GM03348 (cell line): Measurements from ENCODE around the gene PTPN18.
A peak's percentile ranks its signal among the peaks of the same experiment; 100 is the strongest.
"Not testable (repeated sequence)": the region's sequence is repeated elsewhere in the genome, so short reads cannot be mapped to it uniquely, and the experiment has no call there.

ENCODE experiments used
- DNase-seq: peaks from one replicate; pipeline ENCODE4 v3.0.0; 2012; ENCODE audit warnings: low spot score

PTPN18 gene, protein sequence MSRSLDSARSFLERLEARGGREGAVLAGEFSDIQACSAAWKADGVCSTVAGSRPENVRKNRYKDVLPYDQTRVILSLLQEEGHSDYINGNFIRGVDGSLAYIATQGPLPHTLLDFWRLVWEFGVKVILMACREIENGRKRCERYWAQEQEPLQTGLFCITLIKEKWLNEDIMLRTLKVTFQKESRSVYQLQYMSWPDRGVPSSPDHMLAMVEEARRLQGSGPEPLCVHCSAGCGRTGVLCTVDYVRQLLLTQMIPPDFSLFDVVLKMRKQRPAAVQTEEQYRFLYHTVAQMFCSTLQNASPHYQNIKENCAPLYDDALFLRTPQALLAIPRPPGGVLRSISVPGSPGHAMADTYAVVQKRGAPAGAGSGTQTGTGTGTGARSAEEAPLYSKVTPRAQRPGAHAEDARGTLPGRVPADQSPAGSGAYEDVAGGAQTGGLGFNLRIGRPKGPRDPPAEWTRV

DNA sequence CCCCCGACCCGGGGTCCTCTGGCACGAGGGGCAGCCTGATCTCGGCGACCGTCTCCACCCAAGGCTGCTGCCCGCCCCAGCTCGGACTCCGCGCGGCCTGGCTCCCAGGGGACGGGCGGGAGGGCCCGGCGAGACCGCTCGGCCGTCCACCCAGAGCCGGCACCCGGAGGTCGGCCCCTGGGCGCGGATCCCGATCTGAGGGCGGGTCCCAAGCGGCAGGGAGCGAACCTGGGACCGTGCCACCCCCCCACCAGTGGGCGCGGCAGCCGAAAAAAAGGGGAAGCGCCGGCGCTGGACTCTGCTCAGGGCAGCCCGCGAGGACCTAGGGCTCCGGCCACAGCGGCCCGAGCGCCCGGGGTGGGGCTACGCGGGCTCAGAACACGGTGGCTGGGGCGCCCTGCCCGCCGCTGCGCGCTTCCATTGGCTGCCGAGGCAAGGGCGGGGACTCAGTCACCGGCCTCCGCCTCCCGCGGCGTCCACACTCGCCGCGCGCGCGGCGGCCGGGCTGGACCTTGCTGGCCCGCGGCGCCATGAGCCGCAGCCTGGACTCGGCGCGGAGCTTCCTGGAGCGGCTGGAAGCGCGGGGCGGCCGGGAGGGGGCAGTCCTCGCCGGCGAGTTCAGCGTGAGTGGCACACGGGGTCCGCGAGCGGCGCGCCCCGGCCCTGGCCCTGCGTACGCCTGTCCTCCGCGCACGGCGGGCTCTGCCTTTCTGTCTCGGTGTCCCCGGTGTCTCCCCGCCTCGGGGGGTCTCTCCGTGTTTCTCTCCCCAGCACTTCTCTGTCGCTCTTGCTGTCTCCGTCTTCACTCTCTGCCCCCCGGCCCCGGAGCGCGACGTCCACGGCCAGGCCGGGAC lies at the start of gene PTPN18:
PTPN18 (plus strand) TSS at position 479 of the 854 bp plus-strand sequence; CDS start at position 531, 52 bp downstream.
- peak; percentile 98 for DNase-seq

- no peak for DNase-seq
These were observed 48.0 kb upstream of the PTPN18 start for GRCh38 chr2:130307850-130308249.

GRCh38 chr2:130310881-130311280 lies 45.0 kb upstream of the PTPN18 start:
- no peak for DNase-seq

DNA sequence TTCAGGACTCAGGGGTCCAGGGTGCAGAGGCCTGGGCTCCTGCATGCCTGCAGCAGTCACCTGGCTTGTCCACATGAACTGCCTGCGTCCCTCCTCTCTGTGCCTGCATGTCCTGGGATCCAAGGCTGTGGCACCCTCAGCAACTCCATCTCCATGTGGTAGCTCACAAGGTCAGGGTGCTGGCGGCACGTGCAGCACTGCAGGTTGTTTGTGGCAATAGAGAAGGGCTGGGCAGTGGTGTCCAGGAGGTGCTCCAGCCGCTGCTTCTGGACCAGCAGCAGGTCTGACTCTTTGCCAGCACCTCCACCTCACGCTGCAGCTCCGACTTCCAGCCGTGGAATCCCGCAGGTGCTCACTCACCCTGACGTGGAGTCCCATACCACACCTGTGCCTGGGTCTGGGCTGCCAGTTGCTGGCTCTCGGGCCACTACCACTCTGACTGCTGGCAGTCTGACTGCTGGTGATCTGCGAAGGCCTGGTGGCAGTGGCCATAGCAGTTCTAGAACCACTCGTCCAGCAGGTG lies 42.0 kb upstream of the PTPN18 start:
- DNase-seq, result no peak

DNA sequence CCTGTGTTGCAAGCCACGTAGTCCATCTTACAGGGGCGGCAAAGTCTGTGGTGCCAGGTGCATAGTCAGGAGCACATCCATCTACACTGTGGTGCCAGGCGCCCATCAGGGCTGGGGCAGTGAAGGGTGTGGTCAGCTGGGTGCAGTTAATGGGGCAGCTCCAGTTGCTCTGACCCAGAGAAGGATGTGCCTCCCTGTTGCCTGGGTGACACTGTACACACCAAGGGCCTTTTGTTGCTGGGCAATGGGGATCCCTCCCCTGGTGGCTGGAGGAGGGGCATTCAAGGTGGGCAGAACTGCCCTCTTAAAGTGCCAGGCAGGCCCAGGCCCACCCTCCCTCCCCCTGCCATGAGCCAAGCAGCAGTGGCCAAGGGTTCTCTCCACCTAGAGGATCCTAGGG lies 41.5 kb upstream of the PTPN18 start:
- no peak for DNase-seq

- no peak for DNase-seq
These were observed 39.3 kb upstream of the PTPN18 start for GRCh38 chr2:130316596-130316995.

- no peak for DNase-seq
These were observed 37.0 kb upstream of the PTPN18 start for GRCh38 chr2:130318906-130319305.

DNA sequence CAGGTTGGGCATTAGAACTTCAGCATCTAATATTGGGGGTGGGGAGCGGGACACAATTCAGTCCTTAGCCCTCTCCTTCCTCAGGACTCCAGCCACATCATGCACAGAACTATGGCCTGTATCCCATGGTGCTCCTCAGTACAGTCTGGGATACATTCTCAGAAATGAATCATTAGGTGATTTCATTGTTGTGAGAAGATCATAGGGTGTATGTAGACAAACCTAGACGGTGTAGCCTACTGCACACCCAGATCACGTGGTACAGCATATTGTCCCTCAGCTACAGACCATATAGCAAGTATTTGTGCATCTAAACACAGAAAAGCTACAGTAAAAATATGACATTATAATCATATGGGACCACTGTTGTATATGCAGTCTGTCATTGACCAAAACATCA lies 36.3 kb upstream of the PTPN18 start:
- DNase-seq, result no peak

DNA sequence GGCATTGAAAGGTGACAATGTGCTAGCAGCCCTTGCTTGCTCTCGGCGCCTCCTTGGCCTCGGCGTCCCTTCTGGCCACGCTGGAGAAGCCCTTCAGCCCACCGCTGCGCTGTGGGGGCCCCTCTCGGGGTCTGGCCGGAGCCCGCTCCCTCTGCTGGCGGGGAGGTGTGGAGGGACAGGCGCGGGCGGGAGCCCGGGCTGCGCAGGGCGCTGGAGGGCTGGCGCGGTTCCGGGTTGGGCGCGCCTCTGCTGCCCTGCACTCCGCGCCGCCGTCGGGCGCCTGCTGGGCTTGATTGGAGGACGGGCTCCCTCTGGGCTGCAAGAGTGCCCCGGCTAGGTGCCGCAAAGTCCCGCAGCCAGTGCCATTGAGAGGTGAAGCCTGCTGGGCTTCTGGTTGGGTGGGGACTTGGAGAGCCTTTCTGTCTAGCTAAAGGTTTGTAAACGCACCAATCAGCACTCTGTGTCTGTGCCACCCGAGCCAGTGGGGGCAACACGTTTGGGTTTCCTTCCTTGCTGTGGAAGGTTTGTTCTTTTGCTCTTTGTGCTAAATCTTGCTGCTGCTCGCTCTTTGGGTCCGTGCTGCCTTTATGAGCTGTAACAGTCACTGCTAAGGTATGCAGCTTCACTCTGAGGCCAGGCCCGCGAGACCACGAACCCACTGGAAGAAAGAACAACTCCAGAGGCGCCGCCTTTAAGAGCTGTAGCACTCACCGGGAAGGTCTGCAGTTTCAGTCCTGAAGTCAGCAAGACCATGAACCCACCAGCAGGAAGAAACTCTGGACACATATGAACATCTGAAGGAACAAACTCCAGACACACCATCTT lies 27.9 kb upstream of the PTPN18 start:
- no peak for DNase-seq

- no peak for DNase-seq
These were observed 27.1 kb upstream of the PTPN18 start for GRCh38 chr2:130328710-130329109.

- DNase-seq, result peak; percentile 91
These were observed 23.4 kb upstream of the PTPN18 start for GRCh38 chr2:130332271-130333073.

DNA sequence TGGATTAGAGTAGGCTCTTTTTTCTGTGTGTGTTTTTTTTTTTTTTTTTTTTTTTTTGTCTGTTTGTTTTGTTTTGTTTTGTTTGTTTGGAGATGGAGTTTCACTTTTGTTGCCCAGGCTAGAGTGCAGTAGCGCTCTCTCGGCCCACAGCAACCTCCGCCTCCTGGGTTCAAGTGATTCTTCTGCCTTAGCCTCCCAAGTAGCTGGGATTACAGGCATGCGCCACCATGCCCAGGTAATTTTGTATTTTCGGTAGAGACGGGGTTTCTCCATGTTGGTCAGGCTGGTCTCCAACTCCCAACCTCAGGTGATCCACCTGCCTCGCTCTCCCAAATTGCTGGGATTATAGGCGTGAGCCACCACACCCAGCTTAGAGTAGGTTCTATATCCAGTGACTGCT lies 22.6 kb upstream of the PTPN18 start:
- DNase-seq, result not testable (repeated sequence)

- no peak for DNase-seq
These were observed 21.8 kb upstream of the PTPN18 start for GRCh38 chr2:130334026-130334425.

- no peak for DNase-seq
These were observed 20.6 kb upstream of the PTPN18 start for GRCh38 chr2:130335226-130335625.

- DNase-seq, result no peak
These were observed 19.5 kb upstream of the PTPN18 start for GRCh38 chr2:130336150-130336876.

GRCh38 chr2:130336877-130337734 lies 18.8 kb upstream of the PTPN18 start:
- DNase-seq, result peak; percentile 81

DNA sequence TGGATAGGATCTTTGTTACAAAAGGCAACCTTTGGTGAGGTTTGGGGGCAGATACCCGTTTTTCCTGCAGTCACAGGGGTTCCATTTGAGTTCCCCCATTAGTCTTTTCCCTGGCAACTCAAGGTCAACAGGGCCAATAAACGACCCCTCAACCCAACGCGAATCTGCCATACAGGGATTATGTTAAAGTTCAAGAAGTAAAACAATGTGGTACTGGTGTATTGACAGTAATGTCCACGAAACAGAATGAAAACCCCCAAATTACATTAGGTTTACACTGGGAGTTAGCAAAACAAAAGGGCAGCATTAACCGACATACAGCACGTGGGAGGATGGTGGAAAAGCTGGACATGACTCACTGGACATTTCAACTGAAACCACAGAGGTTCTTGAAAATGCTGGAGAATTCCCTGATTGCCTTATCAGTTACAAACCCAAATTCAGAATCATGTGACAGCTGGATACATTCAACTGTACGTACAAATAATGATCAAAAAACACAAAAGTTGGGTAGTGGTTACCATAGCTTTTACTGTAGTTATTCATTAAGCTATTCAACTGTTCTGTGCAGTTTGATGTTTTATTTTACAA lies 18.0 kb upstream of the PTPN18 start:
- DNase-seq, result no peak

DNA sequence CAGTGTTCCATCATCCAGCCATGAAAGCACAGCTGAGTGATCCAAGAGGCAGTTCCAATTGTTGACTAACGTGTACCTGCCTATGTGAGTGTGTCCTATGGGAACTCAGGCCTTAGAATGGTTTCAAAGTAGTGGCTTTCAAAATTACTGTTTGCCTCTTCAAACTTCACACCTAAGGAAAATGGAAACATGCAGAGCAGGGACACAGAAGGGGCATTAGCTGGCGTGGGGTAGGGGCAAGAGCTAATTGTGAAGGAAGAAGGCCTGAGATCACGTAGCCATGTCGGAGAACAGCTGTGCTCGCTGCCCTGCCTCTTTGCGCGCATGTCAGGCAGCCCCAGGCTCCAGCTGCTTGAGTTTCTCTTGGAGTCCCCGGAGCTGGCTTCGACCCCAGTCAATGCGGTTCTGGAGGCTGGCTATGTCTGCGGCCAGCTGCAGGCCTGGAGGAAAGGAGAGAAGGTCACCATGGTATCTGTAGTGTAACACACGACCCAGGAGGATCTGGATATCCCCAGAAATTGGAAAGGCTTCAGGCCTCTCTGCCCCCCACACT lies 17.0 kb upstream of the PTPN18 start:
- no peak for DNase-seq
